SU-DHL-6 (cell line): Measurements from ENCODE around the gene MGAT5B.

Source experiments
- H2AFZ ChIP-seq: fragments of 200-600 bp; sonication (generic); 2 replicates; pipeline ENCODE4 v1.6.1; 2014; ENCODE audit warnings: low read depth, mild to moderate bottlenecking, moderate library complexity, mixed read lengths, antibody characterized with exemption, low read length; ENCODE audit not compliant: severe bottlenecking
- H3F3A ChIP-seq: fragments of 200-600 bp; shearing (Covaris generic); 2 replicates; pipeline ENCODE4 v1.6.0; 2016; ENCODE audit warnings: antibody characterized with exemption, mild to moderate bottlenecking; ENCODE audit not compliant: insufficient read depth
- H3K27ac ChIP-seq: fragments of 200-600 bp; sonication (generic); 2 replicates; pipeline ENCODE4 v1.5.1; 2016; ENCODE audit warnings: low read depth, mild to moderate bottlenecking, low read length, moderate library complexity, mixed read lengths
- H3K27me3 ChIP-seq: fragments of 200-600 bp; sonication (generic), shearing (Covaris generic); 2 replicates; pipeline ENCODE4 v1.6.0; 2014; ENCODE audit warnings: mild to moderate bottlenecking, low read length
- H3K36me3 ChIP-seq: fragments of 200-600 bp; sonication (generic); 2 replicates; pipeline ENCODE4 v1.6.1; 2014; ENCODE audit warnings: mild to moderate bottlenecking, low read length, mixed read lengths
- H3K4me2 ChIP-seq: fragments of 300-600, 200-600 bp; shearing (Covaris generic), sonication (generic); 2 replicates; pipeline ENCODE4 v1.6.0; 2014; ENCODE audit warnings: low read length, low read depth, mild to moderate bottlenecking; ENCODE audit not compliant: poor library complexity, severe bottlenecking
- H3K4me3 ChIP-seq: fragments of 200-600 bp; sonication (generic); 2 replicates; pipeline ENCODE4 v1.5.1; 2014; ENCODE audit warnings: antibody characterized with exemption, low read length, mild to moderate bottlenecking, mixed read lengths; ENCODE audit not compliant: insufficient read depth, poor library complexity, severe bottlenecking
- H3K79me2 ChIP-seq: fragments of 200-600 bp; sonication (generic); 2 replicates; pipeline ENCODE4 v1.6.1; 2014; ENCODE audit warnings: mild to moderate bottlenecking, low read length, moderate library complexity; ENCODE audit not compliant: insufficient read depth
- H3K9ac ChIP-seq: fragments of 200-600 bp; sonication (generic); 2 replicates; pipeline ENCODE4 v1.7.0; 2014; ENCODE audit warnings: mild to moderate bottlenecking, low read length
- H3K9me2 ChIP-seq: fragments of 200-600 bp; sonication (generic); replicated peaks from 2 replicates; pipeline ENCODE4 v1.6.1; 2014; ENCODE audit warnings: low read length; ENCODE audit not compliant: insufficient read depth
- H3K9me3 ChIP-seq: fragments of 200-600 bp; sonication (generic); 2 replicates; pipeline ENCODE4 v1.6.1; 2014; ENCODE audit warnings: low read length, mixed read lengths; ENCODE audit not compliant: insufficient read depth
- H4K20me1 ChIP-seq: fragments of 200-600 bp; sonication (generic); 2 replicates; pipeline ENCODE4 v1.6.1; 2014; ENCODE audit warnings: low read depth, mild to moderate bottlenecking, antibody characterized with exemption, low read length, moderate library complexity, mixed read lengths
- EZH2phosphoT487 ChIP-seq: fragments of 200-600 bp; sonication (generic), shearing (Covaris generic); conservative IDR thresholded peaks from 2 replicates; pipeline ENCODE4 v1.6.1; 2018; ENCODE audit warnings: mild to moderate bottlenecking, antibody characterized with exemption, low read length, moderate library complexity, mixed read lengths
- TF ChIP-seq, protein P1 (sequence below): fragments of 200-600 bp; sonication (generic); IDR thresholded peaks from one replicate; pipeline ENCODE4 v1.5.1; 2017; ENCODE audit warnings: antibody characterized with exemption, mild to moderate bottlenecking, low read length, moderate library complexity; ENCODE audit not compliant: insufficient read depth, poor library complexity, severe bottlenecking

Gene MGAT5B

DNA sequence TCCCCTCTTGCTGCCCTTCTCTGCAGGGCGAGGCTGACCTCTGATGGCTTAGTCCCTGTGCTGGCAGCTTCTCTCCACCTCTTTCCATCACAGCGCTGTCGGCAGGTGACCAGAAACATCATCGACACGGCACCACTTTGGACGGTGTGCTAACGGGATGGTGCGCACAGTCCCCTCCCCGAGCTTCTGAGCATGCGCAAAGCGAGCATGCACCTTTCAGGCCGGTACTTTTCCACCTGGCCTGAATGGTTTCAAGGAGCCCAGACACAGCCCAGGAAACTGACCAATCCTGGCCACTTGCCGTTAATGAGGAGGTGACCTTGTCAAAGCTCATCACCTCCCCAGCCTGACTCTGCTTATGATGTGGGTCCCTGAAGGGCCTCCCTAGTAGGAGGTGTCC lies 54.8 kb downstream of the MGAT5B start:
- no peaks in the 10 kb centered on the region for H4K20me1 ChIP-seq
- H3K9me3 ChIP-seq = no peaks in the 10 kb centered on the region
- H3K9ac ChIP-seq = no peak overlapping the region
- no peak overlapping the region for H2AFZ ChIP-seq
- no peak overlapping the region for H3K27ac ChIP-seq
- H3K4me3 ChIP-seq = no peak overlapping the region
- no peaks in the 10 kb centered on the region for H3K9me2 ChIP-seq
- H3K27me3 ChIP-seq = no peaks in the 10 kb centered on the region
- no peaks in the 10 kb centered on the region for H3F3A ChIP-seq
- H3K36me3 ChIP-seq = no peaks in the 10 kb centered on the region
- H3K79me2 ChIP-seq = no peaks in the 10 kb centered on the region
- TF ChIP-seq EZH2phosphoT487 = no peak
- TF ChIP-seq, protein P1, sequence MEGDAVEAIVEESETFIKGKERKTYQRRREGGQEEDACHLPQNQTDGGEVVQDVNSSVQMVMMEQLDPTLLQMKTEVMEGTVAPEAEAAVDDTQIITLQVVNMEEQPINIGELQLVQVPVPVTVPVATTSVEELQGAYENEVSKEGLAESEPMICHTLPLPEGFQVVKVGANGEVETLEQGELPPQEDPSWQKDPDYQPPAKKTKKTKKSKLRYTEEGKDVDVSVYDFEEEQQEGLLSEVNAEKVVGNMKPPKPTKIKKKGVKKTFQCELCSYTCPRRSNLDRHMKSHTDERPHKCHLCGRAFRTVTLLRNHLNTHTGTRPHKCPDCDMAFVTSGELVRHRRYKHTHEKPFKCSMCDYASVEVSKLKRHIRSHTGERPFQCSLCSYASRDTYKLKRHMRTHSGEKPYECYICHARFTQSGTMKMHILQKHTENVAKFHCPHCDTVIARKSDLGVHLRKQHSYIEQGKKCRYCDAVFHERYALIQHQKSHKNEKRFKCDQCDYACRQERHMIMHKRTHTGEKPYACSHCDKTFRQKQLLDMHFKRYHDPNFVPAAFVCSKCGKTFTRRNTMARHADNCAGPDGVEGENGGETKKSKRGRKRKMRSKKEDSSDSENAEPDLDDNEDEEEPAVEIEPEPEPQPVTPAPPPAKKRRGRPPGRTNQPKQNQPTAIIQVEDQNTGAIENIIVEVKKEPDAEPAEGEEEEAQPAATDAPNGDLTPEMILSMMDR = no peak
- no peak overlapping the region for H3K4me2 ChIP-seq

DNA sequence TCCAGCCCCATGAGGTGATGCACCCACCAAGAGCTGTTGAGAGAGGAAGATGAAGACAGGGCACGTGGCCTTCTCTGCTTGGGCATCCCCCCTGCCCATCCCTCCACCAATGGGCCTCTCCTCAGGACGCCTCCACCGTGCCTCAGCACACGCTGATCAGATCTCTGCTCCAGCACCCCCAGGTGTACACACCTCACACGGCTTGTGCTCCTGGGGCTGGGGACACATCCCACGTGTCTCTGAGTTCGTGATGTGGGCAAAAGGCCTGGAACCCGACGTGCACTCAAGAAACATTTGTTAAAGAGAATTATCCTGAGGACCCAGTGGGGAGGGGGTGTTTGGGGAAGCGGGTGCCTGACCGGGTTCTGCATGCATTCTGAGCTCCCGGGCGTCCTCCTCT lies 55.3 kb downstream of the MGAT5B start:
- H3K4me2 ChIP-seq = no peak overlapping the region
- no peak overlapping the region for H3K4me3 ChIP-seq
- no peaks in the 10 kb centered on the region for H4K20me1 ChIP-seq
- no peaks in the 10 kb centered on the region for H3F3A ChIP-seq
- H3K79me2 ChIP-seq = no peaks in the 10 kb centered on the region
- H2AFZ ChIP-seq = no peak overlapping the region
- H3K27ac ChIP-seq = no peak overlapping the region
- no peaks in the 10 kb centered on the region for H3K27me3 ChIP-seq
- no peak overlapping the region for H3K9ac ChIP-seq
- no peak for TF ChIP-seq EZH2phosphoT487
- TF ChIP-seq, protein P1 = no peak
- no peaks in the 10 kb centered on the region for H3K9me2 ChIP-seq
- no peaks in the 10 kb centered on the region for H3K36me3 ChIP-seq
- no peaks in the 10 kb centered on the region for H3K9me3 ChIP-seq

DNA sequence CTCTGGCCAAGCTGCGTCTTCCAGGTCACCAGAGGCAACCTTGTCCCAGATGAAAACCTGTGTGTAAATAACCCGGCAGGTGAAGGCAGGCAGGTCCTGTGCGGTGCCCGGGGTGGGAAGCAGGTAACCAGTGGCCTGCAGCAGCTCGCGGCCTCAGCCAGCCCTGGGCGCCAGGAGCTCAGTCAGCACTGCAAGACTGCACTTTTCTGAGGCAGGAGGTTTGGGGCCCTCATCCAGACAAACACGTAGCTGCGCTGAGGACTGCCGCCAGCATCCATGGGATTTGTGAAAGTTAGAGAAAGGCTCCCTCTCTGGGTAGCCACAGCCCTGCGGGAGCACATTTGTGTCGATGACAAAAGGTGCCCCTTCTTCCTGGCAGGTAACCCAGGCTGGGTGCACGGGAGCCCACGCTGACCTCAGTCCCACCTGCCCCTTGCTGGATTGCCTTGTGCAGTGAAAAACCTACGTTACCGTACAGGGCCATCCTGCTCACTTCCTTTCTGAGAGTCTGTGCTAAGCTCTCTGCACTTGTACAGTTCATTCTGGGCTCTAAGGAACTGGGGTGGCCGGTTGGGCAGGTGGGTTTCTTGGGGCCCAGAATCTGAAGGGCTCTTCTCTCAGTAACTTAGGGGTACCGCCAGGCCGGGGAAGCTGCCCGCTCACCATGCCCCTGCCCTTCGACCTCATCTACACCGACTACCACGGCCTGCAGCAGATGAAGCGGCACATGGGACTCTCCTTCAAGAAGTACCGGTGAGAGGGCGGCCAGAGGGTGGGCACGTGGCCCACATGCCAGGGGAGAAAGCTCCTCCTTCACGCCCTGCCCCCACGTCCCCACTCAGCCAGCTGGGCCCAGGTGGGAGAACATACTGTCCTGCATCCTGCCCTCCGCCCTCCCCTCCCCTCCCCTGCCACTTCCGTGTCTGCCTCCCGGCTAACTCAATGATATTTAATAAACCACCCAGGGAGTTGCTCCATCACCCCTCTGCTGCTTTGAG lies 56.4 kb downstream of the MGAT5B start:
- Histone ChIP-seq H3K27ac (no peak overlapping the region), H3K36me3 (no peaks in the 10 kb centered on the region), H3K27me3 (no peaks in the 10 kb centered on the region), H3K4me2 (no peak overlapping the region), H3K9ac (no peak overlapping the region), H3K4me3 (no peak overlapping the region), H3K79me2 (no peaks in the 10 kb centered on the region), H4K20me1 (no peaks in the 10 kb centered on the region), H3K9me2 (no peaks in the 10 kb centered on the region), H3K9me3 (no peaks in the 10 kb centered on the region), H2AFZ (no peak overlapping the region), H3F3A (no peaks in the 10 kb centered on the region)
- TF ChIP-seq, protein P1 = no peak
- TF ChIP-seq EZH2phosphoT487 = no peak
